K562 (cell line): ENCODE results near the gene OOSP2. TPM values are rescaled to one million over a fixed set of nuclear protein-coding genes. Genes with fewer than 3 reads are reported as not detected.

Experiments
- ATAC-seq: fragments of 200-7000 bp; cut with Tn5 transposase; 3 replicates; pipeline ENCODE4 v1.9.1; 2020; ENCODE audit warnings: moderate library complexity
- BruUV-seq: library from RNA; stranded (reverse); fragments of 400-500 nt; replicated peaks from 2 replicates; lab custom pipeline; 2021; lab: Mats Ljungman, UMichigan
- CTCF ChIA-PET: fragments of 300-600 bp; formaldehyde crosslinking; extraction: SDS; loops from one replicate; lab custom pipeline; 2021; ENCODE audit warnings: low intra/inter-chr PET ratio; lab: Yijun Ruan, JAX
- POLR2A ChIA-PET: fragments of 300-600, 350-650 bp; sonication (Branson Sonifier 250); formaldehyde crosslinking; extraction: SDS; loops from one replicate; lab custom pipeline; 2021; ENCODE audit warnings: antibody characterized with exemption, inconsistent platforms; lab: Yijun Ruan, JAX
- DNase-seq, 4 experiments: peaks; one replicate each; pipeline versions ENCODE4 v3.0.0 to v3.0.0-alpha.2; 2011 to 2018; ENCODE audit warnings: low spot score in 3 of 4, mixed read lengths in 3 of 4; ENCODE audit errors: extremely low read depth in 1 of 4
- FAIRE-seq: peaks from 2 replicates; lab custom pipeline; 2011; peaks lifted over from hg19 to GRCh38; lab: Jason Lieb, UNC
- H2AFZ ChIP-seq: 2 replicates; pipeline ENCODE4 v1.6.0; 2011; ENCODE audit warnings: low read depth, low read length, control low read depth, inconsistent platforms
- H3K27ac ChIP-seq: fragments of 200-600 bp; 3 replicates; pipeline ENCODE4 v1.8.0; 2011; ENCODE audit warnings: low read depth, mild to moderate bottlenecking, control low read depth, inconsistent platforms, low read length, moderate library complexity, mixed read lengths; ENCODE audit errors: extremely low read depth
- H3K27me3 ChIP-seq, 2 experiments: fragments of 300-600 bp in 1 of 2; 2 replicates in 1 of 2; 3 replicates in 1 of 2; pipeline versions ENCODE4 v1.6.0 to v1.8.0; 2011; ENCODE audit warnings: inconsistent platforms in 2 of 2, low read length in 2 of 2, mild to moderate bottlenecking in 1 of 2, mixed read lengths in 1 of 2, moderate library complexity in 1 of 2; ENCODE audit not compliant: control insufficient read depth in 2 of 2, insufficient read depth in 2 of 2
- H3K36me3 ChIP-seq: fragments of 300-600 bp; 3 replicates; pipeline ENCODE4 v1.8.0; 2011; ENCODE audit warnings: mild to moderate bottlenecking, low read length, inconsistent platforms; ENCODE audit not compliant: control insufficient read depth, insufficient read depth
- H3K4me1 ChIP-seq, 2 experiments: fragments of 200-600 bp in 1 of 2; replicated peaks in 1 of 2; 2 replicates in 1 of 2; 3 replicates in 1 of 2; pipeline versions ENCODE4 v1.5.1 to v1.8.0; 2011; ENCODE audit warnings: inconsistent platforms in 2 of 2, low read length in 2 of 2, mild to moderate bottlenecking in 1 of 2, mixed read lengths in 1 of 2, moderate library complexity in 1 of 2; ENCODE audit not compliant: control insufficient read depth in 2 of 2, insufficient read depth in 2 of 2
- H3K4me2 ChIP-seq: 2 replicates; pipeline ENCODE4 v1.6.1; 2011; ENCODE audit warnings: low read length, control low read depth, inconsistent platforms, mixed read lengths; ENCODE audit not compliant: insufficient read depth
- H3K4me3 ChIP-seq: fragments of 200-600 bp; sonication (generic), shearing (Covaris generic); 2 replicates; pipeline ENCODE4 v1.5.1; 2016; ENCODE audit warnings: control low read depth, inconsistent platforms
- H3K79me2 ChIP-seq: fragments of 200-600 bp; 3 replicates; pipeline ENCODE4 v1.8.0; 2011; ENCODE audit warnings: low read length, inconsistent platforms; ENCODE audit not compliant: control insufficient read depth, insufficient read depth
- H3K9ac ChIP-seq, 2 experiments: 2 replicates each; pipeline versions ENCODE4 v1.6.0 to v1.6.1; 2011; ENCODE audit warnings: low read depth in 2 of 2, low read length in 2 of 2, control low read depth in 1 of 2, inconsistent platforms in 1 of 2, mild to moderate bottlenecking in 1 of 2, mixed read lengths in 1 of 2; ENCODE audit not compliant: insufficient read depth in 1 of 2
- H3K9me1 ChIP-seq: one replicate; pipeline ENCODE4 v1.6.0; 2011; ENCODE audit warnings: inconsistent platforms, mild to moderate bottlenecking, low read length, moderate library complexity; ENCODE audit not compliant: control insufficient read depth, insufficient read depth
- H3K9me3 ChIP-seq: replicated peaks from 2 replicates; pipeline ENCODE4 v1.5.1; 2011; ENCODE audit warnings: low read depth, low read length, inconsistent platforms; ENCODE audit not compliant: control insufficient read depth, insufficient read depth
- H4K20me1 ChIP-seq: replicated peaks from 2 replicates; pipeline ENCODE4 v1.6.1; 2011; ENCODE audit warnings: low read length, inconsistent platforms, mixed read lengths; ENCODE audit not compliant: control insufficient read depth, insufficient read depth
- ATF4 ChIP-seq: fragments of 450-650 bp; formaldehyde crosslinking; IDR thresholded peaks from 2 replicates; pipeline ENCODE4 v1.4.0; 2022; ENCODE audit warnings: mild to moderate bottlenecking, moderate library complexity
- CHCHD3 ChIP-seq: fragments of 250-450 bp; sonication (Bioruptor Pico); IDR thresholded peaks from 2 replicates; pipeline ENCODE4 v2.1.2; 2022; ENCODE audit warnings: mild to moderate bottlenecking
- CLOCK ChIP-seq: fragments of 250-450 bp; sonication (Bioruptor Pico); IDR thresholded peaks from 2 replicates; pipeline ENCODE4 v1.4.0; 2020; ENCODE audit warnings: mild to moderate bottlenecking, moderate library complexity, borderline replicate concordance
- DACH1 ChIP-seq: fragments of 450-650 bp; IDR thresholded peaks from 2 replicates; pipeline ENCODE4 v1.6.1; 2018; ENCODE audit not compliant: partially characterized antibody
- FOXJ2 ChIP-seq: fragments of 200-800 bp; sonication (Bioruptor generic); IDR thresholded peaks from 2 replicates; pipeline ENCODE4 v1.6.1; 2016; ENCODE audit warnings: missing genetic modification characterization, missing compliant biosample characterization
- ILK ChIP-seq: fragments of 450-650 bp; IDR thresholded peaks from 2 replicates; pipeline ENCODE4 v1.6.1; 2016; ENCODE audit warnings: missing genetic modification characterization, low read depth, mild to moderate bottlenecking, missing compliant biosample characterization, moderate library complexity, borderline replicate concordance
- KLF16 ChIP-seq: IDR thresholded peaks from 2 replicates; pipeline ENCODE4 v1.6.1; 2016; ENCODE audit warnings: antibody characterized with exemption
- NFXL1 ChIP-seq: fragments of 450-650 bp; formaldehyde crosslinking; IDR thresholded peaks from 2 replicates; pipeline ENCODE4 v1.4.0; 2021; ENCODE audit warnings: mild to moderate bottlenecking
- POLR2B ChIP-seq: fragments of 450-650 bp; IDR thresholded peaks from 2 replicates; pipeline ENCODE4 v1.6.1; 2018; ENCODE audit warnings: low read depth; ENCODE audit not compliant: partially characterized antibody
- SRSF1 ChIP-seq: fragments of 200-400 bp; formaldehyde crosslinking; IDR thresholded peaks from 2 replicates; pipeline ENCODE4 v1.6.1; 2017; ENCODE audit warnings: mild to moderate bottlenecking, low read depth, low read length, moderate library complexity
- ZEB2 ChIP-seq: fragments of 450-650 bp; IDR thresholded peaks from 2 replicates; pipeline ENCODE4 v1.6.1; 2016
- ZNF589 ChIP-seq: fragments of 200-800 bp; sonication (Bioruptor generic); IDR thresholded peaks from 2 replicates; pipeline ENCODE4 v1.6.1; 2016; ENCODE audit warnings: low read depth, missing genetic modification characterization, missing compliant biosample characterization
- WGBS: fragments of 100-300 bp; shearing (Covaris generic); methylation state at CpG from one replicate; pipeline ENCODE4 v1.1.6; 2016; ENCODE audit warnings: low coverage, mixed read lengths; ENCODE audit not compliant: insufficient coverage; ENCODE audit errors: missing lambda C conversion rate; 5-methylcytosine and 5-hydroxymethylcytosine counted together
- in situ Hi-C: fragments of 300-500 bp; cut with MboI; formaldehyde crosslinking; loops from 4 replicates; pipeline ENCODE4 v1.15.0; 2018; ENCODE audit warnings: inconsistent platforms, mixed read lengths
- intact Hi-C: fragments of 100-400 bp; cut with micrococcal nuclease; formaldehyde crosslinking; loops from 2 replicates; pipeline ENCODE4 v1.14.2; 2022
- polyA plus RNA-seq, 8 experiments: library from polyadenylated mRNA; depleted of rRNA in 4 of 8; stranded (reverse) in 5 of 8; unstranded in 3 of 8; fragments of >200 nt; fragmentation: Nextera tagmentation in 2 of 8; fragmentation: Illumina TruSeq in 1 of 8; extraction: Ambion mirVana in 2 of 8; extraction: Trizol in 1 of 8; gene quantifications; 2 replicates each; pipeline versions ENCODE4 v1.2.1 to v1.2.3, GENCODE V29; 2011 to 2014; ENCODE audit warnings: inconsistent platforms in 1 of 8, missing spikeins in 1 of 8
- total RNA-seq, 7 experiments: library from RNA; depleted of rRNA in 6 of 7; stranded (reverse); fragments of >200 nt in 6 of 7; fragmentation: Illumina TruSeq in 2 of 7; extraction: Trizol in 2 of 7; gene quantifications; 2 replicates each; pipeline versions ENCODE4 v1.2.1 to v1.2.3, GENCODE V29; 2011 to 2021; ENCODE audit warnings: low replicate concordance in 1 of 7

Gene OOSP2
- total and polyA plus RNA-seq, 9 of the 15 experiments (the other 6 are each of a cell fraction or from before 2014, with no cell fraction given), result 0.14 to 1.5 (median 0.32) TPM; not detected in 4

- Histone ChIP-seq H4K20me1 (no peaks in the 10 kb centered on the region), H3K79me2 (no peaks in the 10 kb centered on the region), H3K27me3 (no peaks in the 10 kb centered on the region), H3K9me3 (no peaks in the 10 kb centered on the region), H3K4me3 (no peak within 1 kb of the TSS), H3K36me3 (no peaks in the 10 kb centered on the region), H3K9me1 (no peaks in the 10 kb centered on the region), H3K9ac (no peak within 1 kb of the TSS), H3K4me2 (no peak within 1 kb of the TSS), H3K27ac (no peak within 1 kb of the TSS), H2AFZ (peak within 1 kb of the TSS; percentile 48), H3K4me1 (peaks cover 0 to 13% of the 10 kb centered on the region in 2 experiments; a peak in 2 of 5 replicates)
- intact Hi-C loops, result no loop called here
- no TSS peak for BruUV-seq
- FAIRE-seq (no peak), ATAC-seq (no peak), DNase-seq (no peak)
- in situ Hi-C loops, result no loop called here
- ChIA-PET CTCF (no interaction called here), POLR2A (no interaction called here)
- no peak for TF ChIP-seq ATF4 (CRISPR knock-in tag)
- TF ChIP-seq SRSF1, result no peak
- WGBS, result 28% methylated on average over 1 of the region's 1 CpG
Measured at GRCh38 chr11:60088364-60088763, 48.2 kb downstream of the OOSP2 start, which contains the start of gene MS4A2. Gene MS4A2 (plus strand): TSS chr11:60088664. CDS start chr11:60088766, 102 bp downstream.

- H3K4me2 ChIP-seq, result no peak overlapping the region
- no peak overlapping the region for H3K27ac ChIP-seq
- no peaks in the 10 kb centered on the region for H3K79me2 ChIP-seq
- no peak overlapping the region for H3K9ac ChIP-seq
- FAIRE-seq (no peak), DNase-seq (no peak), ATAC-seq (no peak)
- in situ Hi-C loops, result no loop called here
- intact Hi-C loops, result no loop called here
- BruUV-seq, result no TSS peak
- H3K36me3 ChIP-seq, result no peaks in the 10 kb centered on the region; the same call in 2 of the 3 replicates
- no peak overlapping the region for H3K4me3 ChIP-seq
- no peaks in the 10 kb centered on the region for H4K20me1 ChIP-seq
- H3K4me1 ChIP-seq, result no peaks in the 10 kb centered on the region; a peak in 2 of 5 replicates
- H3K9me3 ChIP-seq, result 0 out of 2 replicates have a peak, but pooled peaks cover 4% of the 10 kb centered on the region
- POLR2A ChIA-PET, result no interaction called here
- no peaks in the 10 kb centered on the region for H3K27me3 ChIP-seq
- no peaks in the 10 kb centered on the region for H3K9me1 ChIP-seq
- WGBS, result 48% methylated on average over 4 of the region's 4 CpGs
- CTCF ChIA-PET, result no interaction called here
- H2AFZ ChIP-seq, result no peak overlapping the region
- no peak for TF ChIP-seq CLOCK (CRISPR knock-in tag)
- TF ChIP-seq POLR2B, result no peak
- TF ChIP-seq ZEB2, result no peak
- TF ChIP-seq CHCHD3 (CRISPR knock-in tag), result no peak
- TF ChIP-seq KLF16, result no peak
- TF ChIP-seq ZNF589 (CRISPR knock-in tag), result no peak
- TF ChIP-seq NFXL1 (CRISPR knock-in tag), result no peak
- TF ChIP-seq ILK (tag), result no peak
- TF ChIP-seq FOXJ2 (tag), result no peak
- no peak for TF ChIP-seq DACH1
Measured at GRCh38 chr11:60095477-60096120, 55.4 kb downstream of the OOSP2 start.
